ENCODE data around the gene HEBP1.

Gene HEBP1

GRCh38 chr12:12973019-12973418 is 27.0 kb downstream of the HEBP1 start:
- Mint-ChIP-seq H3K9me3 (peaks cover 10% of the 10 kb centered on the region), H3K27me3 (no peaks in the 10 kb centered on the region), H3K4me1 (no peaks in the 10 kb centered on the region), H3K4me3 (no peak overlapping the region), H3K27ac (no peak overlapping the region), H3K36me3 (peaks cover 31% of the 10 kb centered on the region)
- no peak for DNase-seq
- CTCF ChIA-PET, result interaction anchor here (1.3 to 1.8 kb wide), 2 partner anchors 9 to 57 kb away, joined by 3 to 10 read pairs; no protein-coding TSS in a partner anchor

GRCh38 chr12:12965836-12966235 is 34.2 kb downstream of the HEBP1 start:
- Mint-ChIP-seq H3K27ac (no peak overlapping the region), H3K9me3 (no peaks in the 10 kb centered on the region), H3K27me3 (no peaks in the 10 kb centered on the region), H3K4me1 (peaks cover 10% of the 10 kb centered on the region), H3K36me3 (no peaks in the 10 kb centered on the region), H3K4me3 (no peak overlapping the region)
- CTCF ChIA-PET, result no interaction called here
- no peak for DNase-seq

- no peak overlapping the region for H3K4me3 Mint-ChIP-seq
- CTCF ChIA-PET, result interaction anchor here (0.6 to 1.4 kb wide), 2 partner anchors 48 to 52 kb away, joined by 3 read pairs; no protein-coding TSS in a partner anchor
- H3K36me3 Mint-ChIP-seq, result no peaks in the 10 kb centered on the region
- no peaks in the 10 kb centered on the region for H3K9me3 Mint-ChIP-seq
- no peaks in the 10 kb centered on the region for H3K27me3 Mint-ChIP-seq
- DNase-seq, result no peak
- no peak overlapping the region for H3K27ac Mint-ChIP-seq
- peaks cover 10% of the 10 kb centered on the region for H3K4me1 Mint-ChIP-seq
Measured at GRCh38 chr12:12964255-12964654, 35.8 kb downstream of the HEBP1 start.

- H3K4me3 Mint-ChIP-seq, result no peak overlapping the region
- no peaks in the 10 kb centered on the region for H3K9me3 Mint-ChIP-seq
- H3K27ac Mint-ChIP-seq, result no peak overlapping the region
- no peaks in the 10 kb centered on the region for H3K36me3 Mint-ChIP-seq
- H3K27me3 Mint-ChIP-seq, result peaks cover 11% of the 10 kb centered on the region
- CTCF ChIA-PET, result interaction anchor here (0.9 kb wide), 1 partner anchor 44 kb away, joined by 4 read pairs; no protein-coding TSS in a partner anchor
- no peak for DNase-seq
- peaks cover 10% of the 10 kb centered on the region for H3K4me1 Mint-ChIP-seq
Measured at GRCh38 chr12:12960639-12961209, 39.3 kb downstream of the HEBP1 start.

GRCh38 chr12:12958886-12959285 is 41.2 kb downstream of the HEBP1 start:
- Mint-ChIP-seq H3K4me1 (peaks cover 3% of the 10 kb centered on the region), H3K27ac (no peak overlapping the region), H3K27me3 (peaks cover 19% of the 10 kb centered on the region), H3K9me3 (no peaks in the 10 kb centered on the region), H3K36me3 (no peaks in the 10 kb centered on the region), H3K4me3 (no peak overlapping the region)
- CTCF ChIA-PET, result no interaction called here
- no peak for DNase-seq

GRCh38 chr12:12954878-12955625 is 45.0 kb downstream of the HEBP1 start:
- Mint-ChIP-seq H3K9me3 (no peaks in the 10 kb centered on the region), H3K4me1 (no peaks in the 10 kb centered on the region)

GRCh38 chr12:12954356-12954755 is 45.7 kb downstream of the HEBP1 start:
- Mint-ChIP-seq H3K4me3 (no peak overlapping the region), H3K9me3 (no peaks in the 10 kb centered on the region), H3K27ac (no peak overlapping the region), H3K36me3 (no peaks in the 10 kb centered on the region), H3K4me1 (no peaks in the 10 kb centered on the region), H3K27me3 (peaks cover 24% of the 10 kb centered on the region)
- CTCF ChIA-PET, result no interaction called here
- DNase-seq, result no peak

More at GRCh38 chr12:12954878-12955625, 45.0 kb downstream of the HEBP1 start:
- Mint-ChIP-seq H3K27ac (no peak overlapping the region), H3K36me3 (no peaks in the 10 kb centered on the region), H3K4me3 (no peak overlapping the region), H3K27me3 (peaks cover 23% of the 10 kb centered on the region)
- no peak for DNase-seq
- CTCF ChIA-PET, result no interaction called here

- Mint-ChIP-seq H3K36me3 (no peaks in the 10 kb centered on the region), H3K27me3 (peaks cover 21% of the 10 kb centered on the region), H3K9me3 (no peaks in the 10 kb centered on the region), H3K4me1 (no peaks in the 10 kb centered on the region), H3K27ac (no peak within 1 kb of the TSS), H3K4me3 (no peak within 1 kb of the TSS)
- DNase-seq, result no peak
- CTCF ChIA-PET, result no interaction called here
Measured at GRCh38 chr12:12952036-12952435, 48.0 kb downstream of the HEBP1 start, which contains the start of gene GPRC5D. Gene GPRC5D, minus strand, starts transcription at chr12:12952170. Its CDS starts 1,786 bp downstream, at chr12:12950384.

- Mint-ChIP-seq H3K27ac (no peak overlapping the region), H3K27me3 (peaks cover 26% of the 10 kb centered on the region), H3K9me3 (no peaks in the 10 kb centered on the region), H3K36me3 (no peaks in the 10 kb centered on the region), H3K4me3 (no peak overlapping the region), H3K4me1 (no peaks in the 10 kb centered on the region)
- CTCF ChIA-PET, result no interaction called here
- DNase-seq, result no peak
Measured at GRCh38 chr12:12951504-12951903, 48.6 kb downstream of the HEBP1 start.

- peaks cover 27% of the 10 kb centered on the region for H3K27me3 Mint-ChIP-seq
- H3K27ac Mint-ChIP-seq, result no peak overlapping the region
- DNase-seq, result no peak
- CTCF ChIA-PET, result interaction anchor here (1.0 kb wide), 1 partner anchor 33 kb away, joined by 3 read pairs; no protein-coding TSS in a partner anchor
- no peaks in the 10 kb centered on the region for H3K36me3 Mint-ChIP-seq
- no peaks in the 10 kb centered on the region for H3K9me3 Mint-ChIP-seq
- H3K4me1 Mint-ChIP-seq, result no peaks in the 10 kb centered on the region
- H3K4me3 Mint-ChIP-seq, result no peak overlapping the region
Measured at GRCh38 chr12:12947902-12948301, 52.2 kb downstream of the HEBP1 start.

GRCh38 chr12:12946686-12947355 is 53.2 kb downstream of the HEBP1 start:
- no peak for DNase-seq
- Mint-ChIP-seq H3K4me3 (no peak overlapping the region), H3K4me1 (no peaks in the 10 kb centered on the region), H3K27ac (no peak overlapping the region), H3K9me3 (no peaks in the 10 kb centered on the region), H3K36me3 (no peaks in the 10 kb centered on the region), H3K27me3 (peaks cover 27% of the 10 kb centered on the region)
- CTCF ChIA-PET, result interaction anchor here (0.7 to 1.0 kb wide), 2 partner anchors 30 to 32 kb away, joined by 3 to 4 read pairs; no protein-coding TSS in a partner anchor

- no peak for DNase-seq
- H3K4me3 Mint-ChIP-seq, result no peak overlapping the region
- H3K36me3 Mint-ChIP-seq, result no peaks in the 10 kb centered on the region
- H3K4me1 Mint-ChIP-seq, result no peaks in the 10 kb centered on the region
- H3K9me3 Mint-ChIP-seq, result no peaks in the 10 kb centered on the region
- no peak overlapping the region for H3K27ac Mint-ChIP-seq
- CTCF ChIA-PET, result no interaction called here
- peaks cover 28% of the 10 kb centered on the region for H3K27me3 Mint-ChIP-seq
Measured at GRCh38 chr12:12945591-12945990, 54.5 kb downstream of the HEBP1 start.

GRCh38 chr12:12943586-12944260 is 56.3 kb downstream of the HEBP1 start:
- H3K4me3 Mint-ChIP-seq, result no peak overlapping the region
- H3K36me3 Mint-ChIP-seq, result no peaks in the 10 kb centered on the region
- H3K27me3 Mint-ChIP-seq, result peaks cover 29% of the 10 kb centered on the region
- CTCF ChIA-PET, result interaction anchor here (0.9 to 1.1 kb wide), 2 partner anchors 27 to 268 kb away, joined by 3 read pairs; no protein-coding TSS in a partner anchor
- no peaks in the 10 kb centered on the region for H3K9me3 Mint-ChIP-seq
- no peak overlapping the region for H3K27ac Mint-ChIP-seq
- no peak for DNase-seq
- H3K4me1 Mint-ChIP-seq, result no peaks in the 10 kb centered on the region
